ENCODE data around the gene SQOR. TPM values are rescaled to one million over a fixed set of nuclear protein-coding genes. Genes with fewer than 3 reads are reported as not detected.

The SQOR gene
- total and polyA plus RNA-seq, 2 experiments from 2014 or later: 19.7 to 21.9 TPM

GRCh38 chr15:45637552-45638033 is 2.8 kb downstream of the SQOR start:
- Histone ChIP-seq H3K9me2 (ENCODE audit: insufficient read depth) (no peaks in the 10 kb centered on the region), H3K9ac (peak overlapping the region; percentile 73), H3K36me3 (ENCODE audit: low read depth) (no peaks in the 10 kb centered on the region), H3K9me3 (ENCODE audit: low read depth) (no peaks in the 10 kb centered on the region), H3K79me2 (ENCODE audit: insufficient read depth) (peaks cover 17% of the 10 kb centered on the region; the same call in 1 of the 2 replicates), H3K27ac (peak overlapping the region; percentile 92), H3K4me2 (ENCODE audit: unreplicated experiment) (peak overlapping the region; percentile 83), H2AFZ (peak overlapping the region; percentile 67), H3F3A (ENCODE audit: insufficient read depth) (peaks cover 49% of the 10 kb centered on the region), H3K27me3 (replicated peaks; ENCODE audit: insufficient read depth) (no peaks in the 10 kb centered on the region), H4K20me1 (ENCODE audit: insufficient read depth) (0 out of 2 replicates have a peak, but pooled peaks cover 4% of the 10 kb centered on the region), H3K4me1 (ENCODE audit: insufficient read depth) (peaks cover 50% of the 10 kb centered on the region), H3K4me3 (peak overlapping the region; percentile 51)
- peak; percentile 85 for DNase-seq
- in situ Hi-C loops (cut with MboI): no loop called here
- WGBS, 2 experiments (ENCODE audit: low coverage in 1 of 2, low lambda C conversion rate in 2 of 2, missing lambda C conversion rate in 2 of 2): 2% methylated on average over 6 of the region's 6 CpGs
- no peak for TF ChIP-seq EZH2 (IDR thresholded peaks at IDR 0.05; ENCODE audit: insufficient read depth, poor library complexity, severe bottlenecking)
- TF ChIP-seq EZH2phosphoT487 (IDR thresholded peaks at IDR 0.05; ENCODE audit: insufficient read depth, low read depth): no peak

DNA sequence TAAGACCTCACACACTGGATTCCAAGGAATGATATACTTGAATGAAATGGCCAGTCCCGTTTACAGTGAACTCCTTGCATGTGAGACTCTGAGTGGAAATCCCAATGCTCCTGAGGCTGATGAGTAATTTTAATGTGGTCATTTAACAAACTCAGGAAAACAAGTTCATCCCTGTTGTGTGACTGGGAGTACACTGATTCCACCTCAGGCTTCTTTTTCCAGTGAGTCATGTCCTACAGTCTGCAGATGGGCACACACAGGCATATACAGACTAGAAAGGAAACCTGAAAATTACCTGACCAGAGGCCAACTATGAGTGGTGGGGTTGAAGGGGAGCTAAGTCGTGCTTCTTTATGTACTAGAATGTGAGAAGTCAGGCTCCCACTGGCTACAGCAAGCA is 5.8 kb downstream of the SQOR start:
- Histone ChIP-seq H3K36me3 (ENCODE audit: low read depth) (no peaks in the 10 kb centered on the region), H3F3A (ENCODE audit: insufficient read depth) (peaks cover 64% of the 10 kb centered on the region), H3K9me2 (ENCODE audit: insufficient read depth) (no peaks in the 10 kb centered on the region), H3K9me3 (ENCODE audit: low read depth) (no peaks in the 10 kb centered on the region), H3K4me1 (ENCODE audit: insufficient read depth) (peaks cover 58% of the 10 kb centered on the region), H3K27me3 (replicated peaks; ENCODE audit: insufficient read depth) (no peaks in the 10 kb centered on the region), H3K27ac (peak overlapping the region; percentile 90), H3K4me3 (peak overlapping the region; percentile 19; the same call in 1 of the 2 replicates), H3K79me2 (ENCODE audit: insufficient read depth) (peaks cover 22% of the 10 kb centered on the region; the same call in 1 of the 2 replicates), H3K9ac (peak overlapping the region; percentile 55), H3K4me2 (ENCODE audit: unreplicated experiment) (peak overlapping the region; percentile 75), H2AFZ (no peak overlapping the region), H4K20me1 (ENCODE audit: insufficient read depth) (0 out of 2 replicates have a peak, but pooled peaks cover 4% of the 10 kb centered on the region)
- DNase-seq: peak; percentile 95
- in situ Hi-C loops (cut with MboI): no loop called here
- TF ChIP-seq EZH2 (IDR thresholded peaks at IDR 0.05; ENCODE audit: insufficient read depth, poor library complexity, severe bottlenecking) (no peak), EZH2phosphoT487 (IDR thresholded peaks at IDR 0.05; ENCODE audit: insufficient read depth, low read depth) (no peak)
- 15 to 17% methylated on average over 2 of the region's 2 CpGs for WGBS, 2 experiments (ENCODE audit: low coverage in 1 of 2, low lambda C conversion rate in 2 of 2, missing lambda C conversion rate in 2 of 2)

DNA sequence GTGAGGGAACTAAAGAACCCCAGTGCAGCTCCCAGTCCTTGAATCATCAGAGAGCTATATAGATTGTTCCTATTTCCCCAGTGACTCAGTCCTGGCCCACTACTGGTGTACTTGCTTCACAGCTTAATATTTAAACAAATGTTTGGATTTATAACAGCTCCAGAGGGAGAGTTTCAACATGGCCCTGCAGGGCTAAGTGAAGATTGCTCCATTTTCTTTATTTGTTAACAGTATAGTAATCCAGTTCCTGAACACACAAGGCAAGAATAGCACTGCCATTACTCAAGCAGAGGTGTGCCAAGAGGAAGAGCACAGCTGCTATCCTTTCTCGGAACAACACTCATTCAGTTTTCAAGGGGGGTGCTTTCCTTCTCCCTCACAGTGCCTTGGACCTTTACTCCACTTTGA is 6.5 kb downstream of the SQOR start:
- Histone ChIP-seq H3K27me3 (replicated peaks; ENCODE audit: insufficient read depth) (no peaks in the 10 kb centered on the region), H3K36me3 (ENCODE audit: low read depth) (no peaks in the 10 kb centered on the region), H4K20me1 (ENCODE audit: insufficient read depth) (0 out of 2 replicates have a peak, but pooled peaks cover 4% of the 10 kb centered on the region), H3K79me2 (ENCODE audit: insufficient read depth) (peaks cover 22% of the 10 kb centered on the region; the same call in 1 of the 2 replicates), H3K9me2 (ENCODE audit: insufficient read depth) (no peaks in the 10 kb centered on the region), H3K27ac (peak overlapping the region; percentile 90), H3K4me1 (ENCODE audit: insufficient read depth) (peaks cover 62% of the 10 kb centered on the region), H3F3A (ENCODE audit: insufficient read depth) (peaks cover 72% of the 10 kb centered on the region), H2AFZ (no peak overlapping the region), H3K4me2 (ENCODE audit: unreplicated experiment) (peak overlapping the region; percentile 86), H3K9ac (peak overlapping the region; percentile 55), H3K9me3 (ENCODE audit: low read depth) (no peaks in the 10 kb centered on the region), H3K4me3 (peak overlapping the region; percentile 47; the same call in 1 of the 2 replicates)
- 0% methylated on average over 1 of the region's 1 CpG for WGBS, 2 experiments (ENCODE audit: low coverage in 1 of 2, low lambda C conversion rate in 2 of 2, missing lambda C conversion rate in 2 of 2)
- no peak for TF ChIP-seq EZH2 (IDR thresholded peaks at IDR 0.05; ENCODE audit: insufficient read depth, poor library complexity, severe bottlenecking)
- no peak for TF ChIP-seq EZH2phosphoT487 (IDR thresholded peaks at IDR 0.05; ENCODE audit: insufficient read depth, low read depth)
- in situ Hi-C loops (cut with MboI): no loop called here
- DNase-seq: peak; percentile 94

DNA sequence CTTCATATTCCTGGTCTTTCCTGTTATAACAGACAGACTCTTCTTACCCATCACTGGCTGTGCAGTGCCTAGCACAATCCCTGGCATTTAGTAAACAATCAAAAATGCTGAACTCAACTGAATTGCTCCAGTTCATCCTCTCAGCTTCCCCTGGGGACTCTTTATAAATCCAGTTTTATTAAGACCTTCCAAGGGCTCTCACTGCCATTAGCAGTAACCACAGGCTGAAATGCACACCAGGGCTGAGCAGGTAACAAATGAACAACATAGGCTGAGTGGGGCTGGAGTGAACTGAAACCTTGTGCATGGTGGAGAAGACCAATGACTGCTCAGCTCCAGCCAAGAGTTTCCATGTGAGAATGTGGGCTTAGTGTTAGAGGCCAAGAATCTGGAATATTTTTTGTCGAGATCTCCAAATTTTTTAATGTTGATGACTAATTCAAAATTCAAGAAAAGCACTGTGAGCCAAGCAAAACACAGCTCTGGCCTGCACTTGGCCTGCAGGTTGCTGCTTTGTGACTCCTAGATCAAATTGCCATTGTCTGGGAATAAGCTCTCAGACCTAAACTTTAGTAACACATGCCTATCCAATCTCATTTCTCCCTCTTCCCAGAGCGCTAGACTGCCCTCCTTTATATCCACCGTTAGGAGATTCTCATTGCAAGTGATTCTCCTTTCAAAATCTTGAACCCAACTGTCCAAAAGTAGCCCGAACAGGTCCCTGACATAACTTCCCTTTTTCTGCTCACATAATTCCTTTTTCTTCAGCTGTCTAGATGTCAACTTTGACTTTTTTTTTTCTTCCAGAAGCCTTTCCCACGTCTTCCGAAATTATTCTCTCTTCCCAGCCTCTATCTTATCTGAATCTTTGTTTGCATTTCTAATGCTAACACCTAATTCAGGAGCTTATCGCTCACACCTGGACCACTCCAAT is 7.4 kb downstream of the SQOR start:
- H2AFZ ChIP-seq: no peak overlapping the region
- no peaks in the 10 kb centered on the region for H3K36me3 ChIP-seq (ENCODE audit: low read depth)
- H4K20me1 ChIP-seq (ENCODE audit: insufficient read depth): 0 out of 2 replicates have a peak, but pooled peaks cover 4% of the 10 kb centered on the region
- H3K9me2 ChIP-seq (ENCODE audit: insufficient read depth): no peaks in the 10 kb centered on the region
- in situ Hi-C loops (cut with MboI): no loop called here
- TF ChIP-seq EZH2 (IDR thresholded peaks at IDR 0.05; ENCODE audit: insufficient read depth, poor library complexity, severe bottlenecking): no peak
- TF ChIP-seq EZH2phosphoT487 (IDR thresholded peaks at IDR 0.05; ENCODE audit: insufficient read depth, low read depth): no peak
- DNase-seq: peak; percentile 85
- H3F3A ChIP-seq (ENCODE audit: insufficient read depth): peaks cover 68% of the 10 kb centered on the region
- peak overlapping the region; percentile 37 for H3K9ac ChIP-seq
- peaks cover 63% of the 10 kb centered on the region for H3K4me1 ChIP-seq (ENCODE audit: insufficient read depth)
- no peaks in the 10 kb centered on the region for H3K27me3 ChIP-seq (replicated peaks; ENCODE audit: insufficient read depth)
- 55 to 56% methylated on average over 7 of the region's 7 CpGs for WGBS, 2 experiments (ENCODE audit: low coverage in 1 of 2, low lambda C conversion rate in 2 of 2, missing lambda C conversion rate in 2 of 2)
- H3K4me3 ChIP-seq: peak overlapping the region; percentile 47
- peaks cover 30% of the 10 kb centered on the region for H3K79me2 ChIP-seq (ENCODE audit: insufficient read depth)
- peak overlapping the region; percentile 90 for H3K27ac ChIP-seq
- H3K4me2 ChIP-seq (ENCODE audit: unreplicated experiment): peak overlapping the region; percentile 86
- no peaks in the 10 kb centered on the region for H3K9me3 ChIP-seq (ENCODE audit: low read depth)

Data from GM23248 (cell line).